ENCODE data around the gene CAMK2G.
"Not testable (repeated sequence)": the region's sequence is repeated elsewhere in the genome, so short reads cannot be mapped to it uniquely, and the experiment has no call there.

CAMK2G gene

DNA sequence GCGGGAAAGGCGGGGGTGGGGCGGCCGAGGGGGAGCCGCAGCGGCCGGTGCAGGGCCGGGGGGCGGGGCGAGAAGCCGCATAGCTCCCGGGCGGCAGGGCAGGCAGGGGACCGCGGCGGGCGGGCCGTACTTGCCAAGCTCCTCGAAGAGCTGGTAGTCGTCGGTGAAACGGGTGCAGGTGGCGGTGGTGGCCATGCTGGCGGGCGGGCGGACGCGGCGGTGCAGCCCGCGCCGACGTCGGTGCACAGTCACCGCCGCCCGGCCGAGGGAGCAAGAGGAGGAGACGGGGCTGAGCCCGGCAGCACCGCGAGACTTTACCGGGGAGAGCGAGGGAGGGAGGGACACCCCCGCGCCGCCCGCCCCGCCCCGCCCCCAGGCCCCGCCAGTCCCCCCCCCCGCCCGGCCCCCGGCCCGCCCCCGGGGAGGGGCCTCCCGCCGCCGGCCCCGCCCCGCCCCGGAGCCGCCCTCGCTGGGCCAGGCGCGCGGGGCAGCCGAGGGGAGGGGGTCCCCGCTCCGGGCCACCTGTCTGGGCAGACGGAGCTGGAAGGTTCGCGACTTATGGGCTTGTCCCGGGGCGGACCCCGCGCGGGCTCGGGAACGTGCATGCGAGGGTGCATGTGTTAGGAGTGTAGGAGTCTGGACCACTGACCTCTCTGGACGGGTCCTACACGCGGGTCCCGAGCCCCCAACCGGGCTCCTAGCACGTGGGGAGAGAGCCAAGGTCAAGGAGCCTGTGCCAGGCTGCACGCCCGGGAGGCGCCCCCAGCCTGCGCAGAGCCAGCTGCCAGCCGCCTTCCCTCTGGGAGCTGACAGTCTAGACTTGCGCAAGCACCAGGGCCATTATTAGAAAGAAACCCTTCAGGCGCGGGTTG, at the start of gene CAMK2G:
CAMK2G (minus strand) TSS at position 289 of the 872 bp plus-strand sequence; CDS start at position 195, 94 bp downstream.
- peak; percentile 64 for DNase-seq (ENCODE audit: low read depth)

DNA sequence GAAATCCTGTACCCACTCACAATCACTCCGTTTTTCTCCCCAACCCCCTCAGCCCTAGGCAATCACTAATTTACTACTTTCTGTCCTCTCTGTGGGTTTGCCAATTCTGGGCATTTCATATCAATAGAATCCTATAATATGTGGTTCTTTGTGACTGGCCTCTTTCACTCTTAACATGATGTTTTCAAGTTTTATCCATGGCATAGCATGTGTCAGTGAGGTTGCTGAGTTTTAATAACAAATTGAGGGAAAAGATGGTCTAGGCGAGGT, 48.4 kb upstream of the CAMK2G start:
- no peak for DNase-seq (ENCODE audit: low read depth)

DNA sequence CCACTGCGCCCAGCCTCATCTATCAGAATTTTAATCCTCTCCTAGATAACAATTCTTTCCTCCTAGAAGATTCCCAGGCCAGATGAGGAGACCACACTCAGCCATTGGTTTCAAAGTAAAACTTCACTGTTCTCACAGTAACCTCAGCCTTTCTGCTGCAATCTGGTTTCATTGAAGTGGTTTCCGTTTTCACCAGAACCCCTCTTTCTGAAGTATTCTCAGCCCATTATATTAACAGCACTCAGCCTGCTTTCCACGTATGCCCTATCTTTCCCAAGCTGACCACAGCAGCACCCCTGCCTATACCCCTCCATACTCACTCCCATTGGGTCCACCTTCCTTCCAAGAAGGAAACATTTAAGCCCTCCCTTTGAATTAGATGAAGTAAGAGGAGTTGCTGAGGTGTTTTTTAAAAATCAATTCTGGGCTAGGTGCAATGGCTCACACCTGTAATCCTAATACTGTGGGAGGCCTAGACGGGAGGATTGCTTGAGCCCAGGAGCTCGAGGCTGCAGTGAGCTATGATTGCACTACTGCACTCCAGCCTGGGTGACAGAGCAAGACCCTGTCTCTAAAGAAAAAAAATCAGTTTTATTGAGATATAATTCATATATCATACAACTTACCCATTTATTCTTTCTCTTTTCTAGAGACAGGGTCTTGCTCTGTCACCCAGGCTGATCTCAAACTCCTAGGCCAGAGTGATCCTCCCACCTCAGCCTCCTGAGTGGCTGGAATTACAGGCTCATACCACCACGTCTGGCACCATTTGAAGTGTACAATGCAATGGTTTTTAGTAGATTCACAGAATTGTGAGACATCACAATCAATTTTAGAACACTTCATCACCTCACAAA, 47.9 kb upstream of the CAMK2G start:
- no peak for DNase-seq (ENCODE audit: low read depth)

DNA sequence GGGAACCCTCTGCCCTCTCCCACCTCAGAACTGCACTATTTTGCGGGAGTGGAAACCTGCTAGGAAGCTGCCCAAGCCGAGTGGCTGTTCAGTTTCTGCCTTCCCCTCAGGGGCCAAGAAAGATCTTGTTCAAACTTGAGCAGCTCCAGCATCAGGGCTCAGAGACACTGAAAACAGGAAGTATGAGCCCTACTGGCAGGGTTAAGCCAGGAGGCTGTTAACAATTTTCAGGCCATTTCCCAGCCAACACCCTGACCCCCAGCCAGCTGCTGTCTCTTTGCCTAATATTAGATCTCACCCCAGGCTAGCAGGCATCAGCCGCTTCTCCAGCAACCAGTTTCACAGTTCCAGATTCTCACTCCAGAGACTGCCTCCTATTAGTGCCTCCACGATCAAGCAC, 45.7 kb upstream of the CAMK2G start:
- no peak for DNase-seq (ENCODE audit: low read depth)

DNA sequence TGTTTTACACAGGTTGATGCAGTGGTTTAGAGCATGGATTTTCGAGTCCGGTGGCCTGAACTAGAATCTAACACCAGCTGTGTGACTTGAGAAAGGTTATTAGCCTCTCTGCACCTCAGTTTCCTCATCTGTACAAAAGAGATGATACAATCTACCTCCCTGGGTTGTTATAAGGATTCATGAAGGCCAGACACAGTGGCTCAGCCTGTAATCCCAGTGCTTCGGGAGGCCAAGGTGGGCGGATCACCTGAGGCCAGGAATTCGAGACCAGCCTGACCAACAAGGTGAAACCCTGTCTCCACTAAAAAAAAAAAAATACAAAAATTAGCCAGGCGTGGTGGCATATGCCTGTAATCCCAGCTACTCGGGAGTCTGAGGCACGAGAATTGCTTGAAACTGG, 45.1 kb upstream of the CAMK2G start:
- not testable (repeated sequence) for DNase-seq (ENCODE audit: low read depth)

DNA sequence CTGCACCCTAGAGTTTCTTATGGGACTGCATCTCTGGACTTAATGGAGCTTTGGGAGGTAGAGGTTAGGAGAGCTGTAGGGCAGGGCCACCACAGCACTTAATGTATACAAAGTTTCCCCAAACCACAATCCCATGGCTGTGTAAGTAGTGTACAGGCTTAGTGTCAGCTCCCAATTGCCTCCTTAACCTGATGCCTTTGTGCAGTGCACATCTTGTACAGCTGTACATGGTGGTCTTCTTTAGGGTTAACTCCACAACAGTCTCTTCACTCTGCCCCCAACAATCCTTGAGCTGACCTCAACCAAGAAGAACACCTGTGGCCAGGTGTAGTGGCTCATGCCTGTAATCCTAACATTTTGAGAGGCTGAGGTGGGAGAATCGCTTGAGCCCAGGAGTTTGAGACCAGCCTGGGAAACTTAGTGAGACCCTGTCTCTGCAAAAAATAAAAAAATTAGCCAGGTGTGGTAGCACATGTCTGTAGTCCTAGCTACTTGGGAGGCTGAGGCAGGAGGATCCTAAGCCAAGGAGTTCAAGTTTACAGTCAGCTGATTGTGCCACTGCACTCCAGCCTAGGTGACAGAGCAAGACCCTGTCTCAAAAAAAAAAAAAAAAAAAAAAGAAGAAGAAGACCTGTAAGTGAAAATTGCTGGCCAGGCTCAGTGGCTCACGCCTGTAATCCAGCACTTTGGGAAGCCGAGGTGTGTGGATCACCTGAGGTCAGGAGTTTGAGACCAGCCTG, 43.4 kb upstream of the CAMK2G start:
- no peak for DNase-seq (ENCODE audit: low read depth)

DNA sequence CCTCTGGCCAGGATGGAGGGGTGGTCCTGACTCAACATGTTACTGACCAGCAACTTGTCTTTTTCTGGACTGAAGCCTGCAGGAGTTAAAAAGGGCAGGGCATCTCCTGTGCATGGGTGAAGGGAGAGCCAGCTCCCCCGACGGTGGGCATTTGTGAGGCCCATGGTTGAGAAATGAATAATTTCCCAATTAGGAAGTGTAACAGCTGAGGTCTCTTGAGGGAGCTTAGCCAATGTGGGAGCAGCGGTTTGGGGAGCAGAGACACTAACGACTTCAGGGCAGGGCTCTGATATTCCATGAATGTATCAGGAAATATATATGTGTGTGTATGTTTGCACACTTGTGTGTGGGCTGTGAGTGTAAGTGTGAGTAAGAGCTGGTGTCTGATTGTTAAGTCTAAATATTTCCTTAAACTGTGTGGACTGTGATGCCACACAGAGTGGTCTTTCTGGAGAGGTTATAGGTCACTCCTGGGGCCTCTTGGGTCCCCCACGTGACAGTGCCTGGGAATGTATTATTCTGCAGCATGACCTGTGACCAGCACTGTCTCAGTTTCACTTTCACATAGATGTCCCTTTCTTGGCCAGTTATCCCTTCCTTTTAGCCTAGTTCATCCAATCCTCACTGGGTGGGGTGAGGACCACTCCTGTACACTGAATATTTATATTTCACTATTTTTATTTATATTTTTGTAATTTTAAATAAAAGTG, 42.6 kb upstream of the CAMK2G start:
- DNase-seq (ENCODE audit: low read depth), result no peak

DNA sequence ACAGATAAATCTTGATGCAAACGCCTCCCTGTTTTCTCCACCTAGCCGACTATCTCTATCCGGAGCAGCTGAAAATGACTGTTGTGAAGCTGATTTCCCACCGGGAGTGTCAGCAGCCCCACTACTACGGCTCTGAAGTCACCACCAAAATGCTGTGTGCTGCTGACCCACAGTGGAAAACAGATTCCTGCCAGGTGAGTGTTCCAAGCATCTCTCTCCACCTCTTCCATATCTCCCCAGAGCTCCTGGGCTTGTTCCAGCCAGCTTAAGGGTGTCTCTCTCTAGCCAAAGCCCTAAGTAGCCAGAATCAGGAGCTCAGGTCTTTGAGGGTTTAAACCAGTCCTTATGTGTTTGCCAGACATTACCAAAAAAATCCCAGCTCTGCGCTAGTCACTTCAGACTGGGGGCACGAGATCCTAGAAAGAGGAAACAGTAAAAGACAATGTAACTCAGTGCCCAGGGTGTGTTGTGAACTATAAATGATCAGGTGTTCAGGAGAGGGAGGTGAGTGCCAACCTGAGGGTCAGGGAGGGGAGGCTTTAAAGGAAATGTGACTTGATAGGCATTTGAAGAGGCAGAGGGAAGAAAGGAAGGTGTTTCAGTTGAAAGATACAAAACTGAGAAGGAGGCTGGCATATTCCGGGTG, 41.0 kb upstream of the CAMK2G start:
- DNase-seq (ENCODE audit: low read depth), result no peak

DNA sequence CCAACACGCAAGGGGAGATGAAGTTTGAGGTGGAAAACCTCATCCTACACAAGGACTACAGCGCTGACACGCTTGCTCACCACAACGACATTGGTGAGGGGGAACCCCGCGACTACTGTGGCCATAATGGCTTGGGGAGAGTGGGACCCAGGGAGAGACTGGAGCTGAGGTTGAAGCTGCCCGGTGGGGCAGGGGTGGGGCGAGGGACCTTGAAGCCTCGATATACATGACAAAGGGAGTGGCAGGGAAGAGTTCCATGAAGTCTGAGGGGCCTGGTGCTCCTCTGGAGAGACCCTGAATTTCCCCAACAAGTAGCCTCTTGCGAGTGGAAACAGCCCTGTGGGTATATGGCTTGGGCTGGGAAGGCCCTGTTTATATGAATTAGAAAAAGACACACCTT, 39.7 kb upstream of the CAMK2G start:
- DNase-seq (ENCODE audit: low read depth), result no peak

DNA sequence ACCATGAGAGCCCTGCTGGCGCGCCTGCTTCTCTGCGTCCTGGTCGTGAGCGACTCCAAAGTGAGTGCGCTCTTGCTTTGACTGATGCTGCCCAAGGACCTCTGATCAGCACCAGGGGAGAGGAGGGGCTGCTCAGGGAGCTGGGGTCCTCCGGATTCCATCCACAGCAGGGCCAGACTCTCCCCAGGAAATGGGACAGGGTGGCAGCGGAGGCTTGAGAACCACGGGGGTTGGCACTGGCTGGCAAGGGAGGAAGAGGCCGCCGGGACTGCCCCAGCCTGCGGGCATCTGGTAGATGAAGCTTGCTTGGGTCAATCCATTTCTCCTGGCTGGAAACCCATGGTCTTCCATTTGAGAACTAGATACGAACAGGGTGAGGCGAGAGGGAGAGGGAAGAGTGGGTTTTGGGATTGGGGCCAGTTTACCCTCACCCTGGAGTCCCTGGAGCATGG, 37.2 kb upstream of the CAMK2G start:
- no peak for DNase-seq (ENCODE audit: low read depth)

DNA sequence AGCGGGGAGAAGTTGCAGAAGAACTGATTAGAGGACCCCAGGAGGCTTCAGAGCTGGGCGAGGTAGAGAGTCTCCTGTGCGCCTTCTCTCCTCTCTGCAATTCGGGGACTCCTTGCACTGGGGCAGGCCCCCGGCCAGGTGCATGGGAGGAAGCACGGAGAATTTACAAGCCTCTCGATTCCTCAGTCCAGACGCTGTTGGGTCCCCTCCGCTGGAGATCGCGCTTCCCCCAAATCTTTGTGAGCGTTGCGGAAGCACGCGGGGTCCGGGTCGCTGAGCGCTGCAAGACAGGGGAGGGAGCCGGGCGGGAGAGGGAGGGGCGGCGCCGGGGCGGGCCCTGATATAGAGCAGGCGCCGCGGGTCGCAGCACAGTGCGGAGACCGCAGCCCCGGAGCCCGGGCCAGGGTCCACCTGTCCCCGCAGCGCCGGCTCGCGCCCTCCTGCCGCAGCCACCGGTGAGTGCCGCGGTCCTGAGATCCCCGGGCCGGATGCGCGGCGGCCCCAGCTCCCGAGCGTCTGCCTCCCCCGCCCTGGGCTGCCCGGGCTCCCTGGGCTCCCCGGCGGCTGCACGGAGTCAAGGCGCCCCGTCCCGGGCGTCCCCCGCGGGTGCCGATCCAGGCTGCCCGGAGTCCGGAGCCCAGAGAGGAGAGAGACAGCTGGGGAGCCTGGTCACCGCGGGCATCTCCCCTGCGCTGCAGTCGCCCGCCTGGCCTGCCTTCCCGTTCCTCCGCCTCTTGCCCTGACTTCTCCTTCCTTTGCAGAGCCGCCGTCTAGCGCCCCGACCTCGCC, 36.6 kb upstream of the CAMK2G start, which contains the start of gene PLAU:
PLAU (plus strand) TSS at position 369 of the 789 bp plus-strand sequence. CDS start 424 bp downstream, outside the sequence.
- DNase-seq (ENCODE audit: low read depth), result no peak

DNA sequence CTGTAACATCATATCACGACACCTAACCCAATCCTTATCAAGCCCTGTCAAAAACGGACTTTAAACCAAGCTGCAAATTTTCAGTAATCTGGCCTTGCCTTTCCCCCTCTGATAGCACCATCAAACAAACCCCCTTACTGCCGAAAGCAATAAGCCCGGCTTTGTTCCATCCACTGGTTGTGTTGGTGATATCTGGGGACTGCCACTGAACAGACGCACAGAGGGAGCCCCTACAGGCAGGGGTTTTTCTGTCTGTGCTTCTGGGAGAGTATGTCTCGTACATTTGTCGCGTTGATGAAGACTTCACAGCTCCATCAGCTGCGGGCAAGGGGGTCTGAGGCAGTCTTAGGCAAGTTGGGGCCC, 36.0 kb upstream of the CAMK2G start:
- no peak for DNase-seq (ENCODE audit: low read depth)

DNA sequence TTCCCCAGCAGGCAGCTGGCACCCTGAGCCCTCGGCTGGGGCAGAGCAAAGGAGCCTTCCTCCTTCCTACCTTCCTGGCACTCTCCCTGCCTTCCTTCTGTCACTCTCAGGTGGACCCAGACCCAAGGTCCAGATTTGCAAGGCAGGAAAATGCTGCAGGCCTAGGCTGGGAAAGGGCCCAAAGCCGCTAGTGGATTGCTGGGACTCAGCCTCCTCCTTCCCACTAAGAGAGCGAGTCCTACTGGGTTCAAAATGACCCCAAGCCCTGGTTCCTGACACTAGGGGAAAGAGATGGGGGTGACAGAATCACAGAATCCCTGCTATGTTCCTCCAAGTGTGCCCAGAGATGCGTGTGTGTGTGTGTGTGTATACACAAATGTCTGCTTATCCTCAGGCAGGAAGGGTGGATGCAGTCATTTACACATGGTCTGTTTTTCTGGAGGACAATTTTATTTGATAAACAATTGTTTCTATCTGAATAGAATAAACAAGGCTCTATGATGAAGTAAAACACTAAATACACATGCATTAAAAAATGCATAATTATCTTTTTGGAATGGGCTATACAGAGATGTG, 35.3 kb upstream of the CAMK2G start:
- DNase-seq (ENCODE audit: low read depth), result no peak

DNA sequence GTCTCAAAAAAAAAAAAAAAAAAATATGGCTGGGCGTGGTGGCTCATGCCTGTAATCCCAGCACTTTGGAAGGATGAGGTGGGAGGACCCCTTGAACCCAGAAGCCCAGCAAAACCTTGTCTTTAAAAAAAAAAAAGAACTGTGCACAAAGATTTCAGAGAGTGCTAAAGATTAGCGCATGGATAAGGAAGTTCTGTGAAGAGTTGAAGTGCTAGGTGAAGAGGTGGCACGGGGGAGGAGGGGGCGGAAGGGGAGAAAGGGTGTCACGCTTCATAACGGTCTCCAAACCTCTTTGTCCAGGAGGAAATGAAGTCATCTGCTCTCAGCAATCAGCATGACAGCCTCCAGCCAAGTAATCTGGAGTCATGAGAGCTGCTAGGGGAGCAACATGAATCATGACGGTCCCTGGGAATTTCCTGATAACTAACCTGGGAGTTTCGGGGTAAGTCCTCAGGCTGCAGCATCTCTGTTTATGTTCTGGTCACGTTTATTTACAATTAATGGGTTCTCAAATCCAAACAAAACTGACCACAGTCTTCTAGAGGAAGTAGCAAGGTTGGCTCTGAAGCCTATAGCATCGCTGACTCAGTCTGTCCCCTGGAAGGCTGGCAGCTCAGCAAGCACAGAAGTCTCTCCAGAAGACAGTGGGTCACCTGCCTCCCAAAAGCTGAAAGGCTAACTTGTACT, 34.6 kb upstream of the CAMK2G start:
- DNase-seq (ENCODE audit: low read depth), result no peak

DNA sequence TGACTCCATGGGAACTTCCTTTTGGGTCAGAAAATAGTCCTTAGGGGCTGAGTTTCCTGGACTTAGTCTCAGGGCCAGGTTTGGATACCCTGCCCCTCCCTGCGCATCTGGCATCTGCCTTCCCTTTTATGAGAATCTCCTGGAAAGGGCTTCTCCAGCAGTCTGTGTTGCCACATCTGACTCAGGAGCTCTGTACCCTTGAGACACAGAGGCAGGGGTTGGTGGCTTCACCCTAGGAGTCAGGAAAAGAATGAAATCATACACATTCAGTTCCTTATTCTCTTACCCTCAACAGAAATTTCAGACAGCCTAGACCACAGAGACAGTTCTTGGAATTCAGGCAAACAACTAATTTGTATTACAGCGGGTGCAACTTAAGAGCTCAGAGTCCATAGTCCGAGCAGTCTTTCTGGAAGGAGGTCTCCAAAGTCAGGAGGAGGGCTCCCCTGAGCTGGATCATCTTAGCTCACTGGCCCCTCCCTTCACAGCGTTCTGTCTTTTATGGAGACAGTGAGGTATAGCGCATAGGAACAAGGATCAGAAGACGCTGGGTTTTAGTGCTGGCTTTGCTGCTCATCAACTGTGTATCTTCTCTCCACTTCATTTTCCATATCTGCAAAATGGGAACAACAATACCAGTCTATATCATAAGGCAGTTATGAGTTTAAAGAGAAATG, 33.6 kb upstream of the CAMK2G start:
- no peak for DNase-seq (ENCODE audit: low read depth)

DNA sequence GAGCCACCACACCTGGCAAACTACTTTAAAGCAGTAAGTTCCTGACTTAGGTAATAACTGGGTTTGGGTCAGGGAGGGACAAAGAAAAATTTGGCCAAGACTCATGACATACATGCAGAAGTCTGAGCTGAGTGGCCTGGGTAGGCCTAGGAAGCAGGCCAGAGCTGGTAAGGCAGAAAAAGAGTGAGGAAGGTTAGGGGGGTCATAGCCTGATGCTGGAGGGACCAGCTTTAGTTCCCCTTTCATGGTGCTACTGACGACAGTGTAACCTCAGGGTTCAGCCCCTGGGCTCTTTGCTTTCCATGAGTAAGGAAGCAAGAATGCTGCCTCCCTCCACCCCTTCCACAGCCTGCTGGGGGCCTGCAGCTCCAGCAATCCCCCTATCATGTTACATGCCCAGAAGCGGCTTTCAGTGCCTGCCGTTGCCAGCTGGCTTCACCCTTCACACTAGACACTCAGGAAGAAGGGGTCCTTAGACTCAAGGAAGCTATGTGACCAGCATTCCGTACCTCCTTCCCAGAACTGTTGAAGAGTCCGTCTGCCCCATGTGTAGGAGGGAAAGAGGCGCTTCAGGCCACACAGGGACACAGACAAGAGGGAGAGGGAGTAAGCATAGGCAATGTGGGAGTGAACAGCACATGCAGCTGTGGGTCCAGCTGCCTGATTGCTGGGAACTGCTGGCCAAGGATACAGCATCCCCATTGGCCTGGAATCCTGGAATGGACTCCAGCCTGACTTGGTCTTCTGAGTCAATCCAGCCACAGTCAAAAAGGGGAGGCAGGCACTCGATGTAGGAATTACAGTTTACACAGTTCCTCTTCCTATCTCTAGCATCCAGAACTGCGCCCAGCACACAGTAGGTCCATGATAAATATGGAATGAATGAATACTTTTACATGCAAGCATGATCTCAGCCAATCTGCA, 32.4 kb upstream of the CAMK2G start:
- no peak for DNase-seq (ENCODE audit: low read depth)

DNA sequence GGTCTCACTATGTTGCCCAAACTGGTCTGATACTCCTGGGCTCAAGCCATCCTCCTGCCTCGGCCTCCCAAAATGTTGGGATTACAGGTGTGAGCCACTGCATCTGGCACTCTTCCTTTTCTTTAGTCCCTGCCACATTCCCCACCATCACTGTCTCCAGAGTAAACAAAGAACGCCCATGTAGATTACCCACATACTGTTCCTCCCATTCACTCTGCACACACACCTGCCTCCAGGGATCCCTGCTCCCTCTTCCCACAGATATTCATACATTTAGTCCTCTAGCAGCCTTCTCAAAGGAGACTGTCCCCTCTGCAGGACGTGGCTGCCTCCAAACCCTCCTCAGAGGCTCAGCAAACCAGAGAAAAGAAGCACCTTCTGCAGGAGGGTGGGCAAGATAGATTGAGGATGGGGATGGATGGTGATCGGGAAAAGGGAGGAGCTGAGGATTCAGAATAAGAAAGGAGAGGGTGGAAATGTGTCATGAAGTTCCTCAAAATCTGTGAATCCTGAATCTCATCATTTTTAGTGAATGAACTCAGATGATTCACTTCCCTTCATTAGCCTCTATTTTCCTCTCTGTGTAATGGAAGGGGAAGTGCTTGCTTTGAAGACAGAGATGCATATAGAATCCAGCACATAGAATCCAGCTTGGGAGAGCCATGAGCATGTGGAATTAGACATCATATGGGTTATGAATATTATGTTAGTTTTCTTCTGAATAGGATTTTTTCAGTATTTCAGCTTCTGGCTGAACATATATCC, 31.1 kb upstream of the CAMK2G start:
- DNase-seq (ENCODE audit: low read depth), result no peak
